HG03571 (cell line): Measurements from ENCODE around the gene NPIPA1.
"Not testable (repeated sequence)": the region's sequence is repeated elsewhere in the genome, so short reads cannot be mapped to it uniquely, and the experiment has no call there.

Source experiments
- ATAC-seq: cut with Tn5 transposase; IDR thresholded peaks from one replicate; pipeline ENCODE4 v1.9.1; 2021; ENCODE audit not compliant: unreplicated experiment

The NPIPA1 gene

DNA sequence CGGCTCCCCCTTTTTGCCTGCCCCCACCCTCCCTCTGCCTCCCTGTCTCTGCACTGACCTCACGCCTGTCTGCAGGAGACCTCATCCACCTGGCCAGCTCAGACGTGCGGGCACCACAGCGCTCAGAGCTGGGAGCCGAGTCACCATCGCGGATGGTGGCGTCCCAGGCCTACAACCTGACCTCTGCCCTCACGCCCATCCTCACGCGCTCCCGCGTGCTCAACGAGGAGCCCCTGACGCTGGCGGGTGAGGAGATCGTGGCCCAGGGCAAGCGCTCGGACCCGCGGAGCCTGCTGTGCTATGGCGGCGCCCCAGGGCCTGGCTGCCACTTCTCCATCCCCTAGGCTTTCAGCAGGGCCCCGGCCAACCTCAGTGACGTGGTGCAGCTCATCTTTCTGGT is 8.1 kb upstream of the NPIPA1 start:
- not testable (repeated sequence) for ATAC-seq

DNA sequence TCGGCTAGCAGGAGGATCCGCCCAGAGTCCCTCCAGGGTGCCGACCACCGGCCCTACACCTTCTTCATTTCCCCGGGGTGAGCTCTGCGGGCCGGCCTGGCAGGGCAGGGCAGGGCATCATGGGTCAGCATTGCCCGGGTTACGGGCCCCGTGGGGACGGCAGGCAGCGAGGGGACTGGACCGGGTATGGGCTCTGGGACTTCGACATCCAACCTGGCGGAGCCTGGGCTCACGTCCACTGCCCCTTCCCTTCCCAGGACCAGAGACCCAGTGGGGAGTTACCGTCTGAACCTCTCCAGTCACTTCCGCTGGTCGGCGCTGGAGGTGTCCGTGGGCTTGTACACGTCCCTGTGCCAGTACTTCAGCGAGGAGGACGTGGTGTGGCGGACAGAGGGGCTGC is 7.0 kb upstream of the NPIPA1 start:
- not testable (repeated sequence) for ATAC-seq

GRCh38 chr16:14930971-14931370 is 6.3 kb upstream of the NPIPA1 start:
- ATAC-seq = not testable (repeated sequence)

DNA sequence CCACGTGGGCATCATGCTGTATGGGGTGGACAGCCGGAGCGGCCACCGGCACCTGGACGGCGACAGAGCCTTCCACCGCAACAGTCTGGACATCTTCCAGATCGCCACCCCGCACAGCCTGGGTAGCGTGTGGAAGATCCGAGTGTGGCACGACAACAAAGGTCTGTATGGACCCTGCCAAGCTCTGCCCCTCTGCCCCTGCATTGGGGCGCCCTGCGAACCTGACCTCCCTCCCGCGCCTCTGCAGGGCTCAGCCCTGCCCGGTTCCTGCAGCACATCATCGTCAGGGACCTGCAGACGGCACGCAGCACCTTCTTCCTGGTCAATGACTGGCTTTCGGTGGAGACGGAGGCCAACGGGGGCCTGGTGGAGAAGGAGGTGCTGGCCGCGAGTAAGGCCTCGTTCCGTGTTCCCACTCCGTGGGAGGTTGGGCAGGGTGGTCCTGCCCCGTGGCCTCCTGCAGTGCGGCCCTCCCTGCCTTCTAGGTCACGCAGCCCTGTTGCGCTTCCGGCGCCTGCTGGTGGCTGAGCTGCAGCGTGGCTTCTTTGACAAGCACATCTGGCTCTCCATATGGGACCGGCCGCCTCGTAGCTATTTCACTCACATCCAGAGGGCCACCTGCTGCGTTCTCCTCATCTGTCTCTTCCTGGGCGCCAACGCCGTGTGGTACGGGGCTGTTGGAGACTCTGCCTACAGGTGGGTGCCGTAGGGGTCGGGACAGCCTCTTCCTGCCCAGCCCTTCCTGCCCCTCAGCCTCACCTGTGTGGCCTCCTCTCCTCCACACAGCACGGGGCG is 4.5 kb upstream of the NPIPA1 start:
- ATAC-seq = not testable (repeated sequence)

- ATAC-seq = not testable (repeated sequence)
Observed at GRCh38 chr16:14937994-14938393, 751 bp downstream of the NPIPA1 start.

GRCh38 chr16:14942686-14943085 is 5.4 kb downstream of the NPIPA1 start:
- not testable (repeated sequence) for ATAC-seq

DNA sequence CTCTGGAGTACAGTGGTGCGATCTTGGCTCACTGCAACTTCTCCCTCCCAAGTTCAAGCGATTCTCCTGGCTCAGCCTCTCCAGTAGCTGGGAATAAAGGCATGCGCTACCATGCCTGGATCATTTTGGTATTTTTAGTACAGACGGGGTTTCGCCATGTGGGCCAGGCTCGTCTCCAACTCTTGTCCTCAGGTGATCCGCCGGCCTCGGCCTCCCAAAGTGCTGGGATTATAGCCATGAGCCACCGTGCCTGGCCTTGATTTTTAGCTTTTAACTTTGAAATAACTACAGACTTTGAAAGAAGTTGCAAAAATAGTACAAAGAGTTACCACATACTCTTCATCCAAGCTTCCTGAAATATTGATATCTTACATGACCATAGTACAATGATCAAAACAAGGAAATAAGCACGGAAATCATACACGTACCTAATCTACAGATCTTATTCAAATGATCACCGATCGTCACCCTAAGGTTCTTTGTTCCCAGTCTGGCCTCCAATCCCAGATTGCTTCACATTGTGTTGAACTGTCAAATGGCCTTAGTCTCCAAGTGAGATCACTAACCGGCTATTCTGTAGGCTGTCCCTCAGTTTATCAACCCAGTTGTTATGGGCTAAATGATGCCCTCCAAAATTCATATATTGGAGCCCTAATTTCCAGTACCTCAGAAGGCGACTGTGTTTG is 18.4 kb downstream of the NPIPA1 start:
- no peak for ATAC-seq

- no peak for ATAC-seq
Observed at GRCh38 chr16:14957576-14958322, 20.5 kb downstream of the NPIPA1 start.

DNA sequence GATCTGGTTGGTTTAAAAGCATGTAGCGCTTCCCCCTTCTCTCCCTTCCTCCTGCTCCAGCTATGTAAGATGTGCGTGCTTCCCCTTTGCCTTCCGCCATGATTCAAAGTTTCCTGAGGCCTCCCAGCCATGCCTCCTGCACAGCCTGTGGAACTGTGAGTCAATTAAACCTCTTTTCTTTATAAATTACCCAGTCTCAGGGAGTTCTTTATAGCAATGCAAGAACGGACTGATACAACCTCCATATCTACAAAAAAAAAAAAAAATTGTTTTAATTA is 21.0 kb downstream of the NPIPA1 start:
- no peak for ATAC-seq

DNA sequence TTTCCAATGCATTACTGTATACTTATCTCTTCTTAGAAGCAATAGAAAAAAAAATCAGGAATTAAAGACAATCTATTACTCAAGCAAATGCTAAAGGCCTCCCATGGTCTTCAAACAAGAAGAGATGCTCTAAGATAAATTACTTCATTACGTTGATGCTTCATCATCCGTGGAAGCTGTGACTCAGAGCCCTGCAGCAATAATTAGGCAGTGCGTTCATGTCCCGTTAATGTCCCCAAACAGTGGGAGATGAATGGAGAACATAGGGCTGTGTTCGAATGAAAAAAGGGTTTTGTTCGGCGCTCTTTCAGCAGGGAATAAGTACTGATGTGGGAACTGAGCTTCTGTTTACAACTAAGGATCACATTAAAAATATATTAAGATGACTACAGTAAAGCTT is 21.7 kb downstream of the NPIPA1 start:
- ATAC-seq = no peak

- no peak for ATAC-seq
Observed at GRCh38 chr16:14961405-14962186, 24.4 kb downstream of the NPIPA1 start.

DNA sequence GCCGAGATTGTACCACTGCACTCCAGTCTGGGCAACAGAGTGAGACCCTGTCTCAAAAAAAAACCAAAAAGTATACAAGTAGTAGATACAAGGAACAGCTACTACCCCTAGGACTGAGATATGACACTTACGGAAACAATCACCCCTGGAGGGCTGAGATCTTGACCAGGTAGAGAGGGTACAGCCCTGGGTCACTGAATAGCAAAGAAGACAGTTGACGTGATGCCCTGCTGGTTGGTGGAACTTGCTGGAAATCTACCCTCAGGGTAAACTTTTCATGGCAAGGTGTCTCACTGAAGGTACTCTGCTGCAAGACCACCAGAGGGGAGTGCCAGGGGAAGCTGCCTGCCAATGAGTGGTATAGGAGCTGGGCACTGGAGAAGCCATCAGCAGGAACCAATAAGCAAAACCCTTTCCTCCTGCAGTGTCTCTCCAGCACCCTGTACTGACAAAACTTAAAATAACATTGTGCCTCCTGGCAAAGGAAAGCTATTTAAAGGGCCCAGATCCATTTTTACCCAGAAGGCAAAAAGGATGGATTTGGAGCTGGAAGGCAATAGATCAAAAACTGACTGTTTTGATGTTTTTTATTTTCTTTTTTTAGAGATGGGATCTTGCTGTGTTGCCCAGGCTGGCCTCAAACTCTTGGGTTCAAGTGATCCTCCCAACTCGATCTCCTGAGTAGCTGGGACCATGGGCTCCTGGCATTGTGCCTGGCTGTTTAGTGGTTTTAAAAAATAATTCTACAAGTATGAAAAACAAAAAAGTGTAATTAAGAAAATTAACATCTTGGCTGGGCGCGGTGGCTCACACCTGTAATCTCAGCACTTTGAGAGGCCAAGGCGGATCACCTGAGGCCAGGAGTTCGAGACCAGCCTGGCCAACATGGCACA is 26.3 kb downstream of the NPIPA1 start:
- ATAC-seq = no peak

- ATAC-seq = no peak
Observed at GRCh38 chr16:14965328-14965727, 28.1 kb downstream of the NPIPA1 start.

- ATAC-seq = not testable (repeated sequence)
Observed at GRCh38 chr16:14969795-14970194, 32.6 kb downstream of the NPIPA1 start.

- ATAC-seq = not testable (repeated sequence)
Observed at GRCh38 chr16:14971621-14972228, 34.5 kb downstream of the NPIPA1 start.

DNA sequence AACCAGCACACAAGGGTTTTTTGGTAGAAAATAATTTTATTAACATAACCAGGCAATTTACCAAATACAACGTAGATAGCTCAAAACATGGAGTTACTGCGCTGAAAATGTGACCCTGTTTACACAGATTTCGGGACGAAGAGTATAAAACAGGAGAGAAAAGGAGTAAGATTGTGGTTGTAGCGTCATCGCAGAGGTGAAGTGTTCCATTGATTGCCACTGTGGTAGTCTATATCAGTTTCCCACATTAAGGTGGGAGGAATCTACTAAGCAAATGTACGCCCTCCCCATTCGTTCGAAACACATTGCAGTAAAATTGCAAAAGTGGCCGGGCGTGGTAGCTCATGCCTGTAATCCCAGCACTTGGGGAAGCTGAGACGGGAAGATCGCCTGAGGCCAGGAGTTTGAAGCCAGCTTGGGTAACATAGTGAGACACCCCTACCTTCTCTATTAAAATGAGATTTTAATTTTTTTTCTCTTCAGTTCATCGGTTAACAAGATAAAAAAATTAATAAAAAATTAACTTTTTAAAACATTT is 36.6 kb downstream of the NPIPA1 start:
- not testable (repeated sequence) for ATAC-seq

- not testable (repeated sequence) for ATAC-seq
Observed at GRCh38 chr16:14974331-14974655, 37.0 kb downstream of the NPIPA1 start.

DNA sequence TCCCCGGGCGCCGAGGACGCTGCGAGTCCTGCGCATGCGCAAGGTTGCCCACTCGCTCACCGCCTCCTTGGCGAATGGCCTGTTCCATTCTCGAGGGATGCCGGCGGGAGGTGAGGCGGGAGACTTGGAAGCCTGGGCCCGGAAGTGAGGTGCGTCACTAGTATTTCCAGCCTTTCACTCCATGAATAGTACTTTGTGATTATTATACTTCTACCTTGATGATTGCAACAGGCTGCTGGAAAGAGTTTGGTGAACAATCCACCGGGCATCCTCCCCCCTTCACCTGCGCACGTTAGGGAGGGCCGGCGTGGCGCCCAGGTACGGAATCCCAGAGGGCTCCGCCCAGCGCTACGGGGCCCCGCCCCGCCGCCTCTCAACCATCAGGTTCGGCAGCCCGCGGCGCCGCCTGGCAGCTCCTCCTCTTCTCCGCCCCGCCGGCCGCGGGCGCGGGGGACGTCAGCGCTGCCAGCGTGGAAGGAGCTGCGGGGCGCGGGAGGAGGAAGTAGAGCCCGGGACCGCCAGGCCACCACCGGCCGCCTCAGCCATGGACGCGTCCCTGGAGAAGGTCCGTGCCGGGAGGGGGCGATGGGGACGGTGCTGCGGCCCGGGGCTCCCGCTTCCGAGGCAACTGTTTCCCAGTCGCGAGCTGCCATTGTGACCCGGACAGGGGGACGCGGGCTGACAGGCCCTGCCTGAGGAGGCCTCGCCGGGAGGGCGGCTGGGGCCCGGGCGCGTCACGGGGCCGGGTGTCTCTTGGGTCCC is 37.6 kb downstream of the NPIPA1 start, which contains the start of gene PDXDC1:
PDXDC1 (plus strand) TSS at position 371 of the 762 bp plus-strand sequence; CDS start at position 545, 174 bp downstream.
- ATAC-seq = peak; percentile 94
